IPS DF 19.7 (cell line): ENCODE results near the gene ODF2.
A peak's percentile ranks its signal among the peaks of the same experiment; 100 is the strongest.
"Not testable (repeated sequence)": the region's sequence is repeated elsewhere in the genome, so short reads cannot be mapped to it uniquely, and the experiment has no call there.

Experiments used
- DNase-seq: peaks from one replicate; pipeline ENCODE4 v3.0.0-alpha.2; 2013; ENCODE audit warnings: low read depth, low spot score

ODF2 gene

GRCh38 chr9:128455849-128456612 lies at the start of gene ODF2:
ODF2 (plus strand) TSS chr9:128456006; CDS start chr9:128456092, 86 bp downstream.
- peak; percentile 79 for DNase-seq

GRCh38 chr9:128406848-128407391 lies 48.9 kb upstream of the ODF2 start:
- DNase-seq = no peak

- no peak for DNase-seq
Measured at GRCh38 chr9:128408963-128409431, 46.8 kb upstream of the ODF2 start.

GRCh38 chr9:128409450-128409849 lies 46.4 kb upstream of the ODF2 start:
- no peak for DNase-seq

- DNase-seq = no peak
Measured at GRCh38 chr9:128409978-128410377, 45.8 kb upstream of the ODF2 start.

GRCh38 chr9:128411364-128412119 lies 44.3 kb upstream of the ODF2 start:
- DNase-seq = no peak

- DNase-seq = peak; percentile 86
Measured at GRCh38 chr9:128412120-128412790, 43.6 kb upstream of the ODF2 start.

- not testable (repeated sequence) for DNase-seq
Measured at GRCh38 chr9:128413728-128414127, 42.1 kb upstream of the ODF2 start.

- no peak for DNase-seq
Measured at GRCh38 chr9:128414461-128414860, 41.3 kb upstream of the ODF2 start.

GRCh38 chr9:128415281-128415680 lies 40.5 kb upstream of the ODF2 start:
- no peak for DNase-seq

- no peak for DNase-seq
Measured at GRCh38 chr9:128416014-128416413, 39.8 kb upstream of the ODF2 start.

- no peak for DNase-seq
Measured at GRCh38 chr9:128416432-128417019, 39.3 kb upstream of the ODF2 start.

- no peak for DNase-seq
Measured at GRCh38 chr9:128419061-128419925, 36.5 kb upstream of the ODF2 start.

GRCh38 chr9:128420060-128420650 lies 35.7 kb upstream of the ODF2 start:
- DNase-seq = no peak

- no peak for DNase-seq
Measured at GRCh38 chr9:128420651-128421481, 34.9 kb upstream of the ODF2 start, which contains the start of gene CERCAM. CERCAM (plus strand) TSS chr9:128420857; CDS start chr9:128420878, 21 bp downstream.

GRCh38 chr9:128421482-128421996 lies 34.3 kb upstream of the ODF2 start:
- no peak for DNase-seq

GRCh38 chr9:128422022-128422782 lies 33.6 kb upstream of the ODF2 start:
- DNase-seq = not testable (repeated sequence)

GRCh38 chr9:128422783-128423150 lies 33.0 kb upstream of the ODF2 start:
- no peak for DNase-seq
